ENCODE results near the gene SEC14L1.

SEC14L1 gene

GRCh38 chr17:77111934-77112296, 28.9 kb upstream of the SEC14L1 start:
- no peak overlapping the region for H3K4me3 ChIP-seq (ENCODE audit: low read depth, low read length)
- DNase-seq (ENCODE audit: low read depth): no peak
- TF ChIP-seq CTCF (IDR thresholded peaks at IDR 0.05; ENCODE audit: low read depth, low read length) (no peak), MYC (IDR thresholded peaks at IDR 0.05; ENCODE audit: low read depth, low read length) (no peak), POLR2A (IDR thresholded peaks at IDR 0.05; ENCODE audit: extremely low read depth, insufficient read length) (no peak), MAX (IDR thresholded peaks at IDR 0.05; ENCODE audit: low read depth, low read length) (no peak)

GRCh38 chr17:77115510-77115909, 25.3 kb upstream of the SEC14L1 start:
- H3K4me3 ChIP-seq (ENCODE audit: low read depth, low read length): no peak overlapping the region
- DNase-seq (ENCODE audit: low read depth): no peak
- TF ChIP-seq MYC (IDR thresholded peaks at IDR 0.05; ENCODE audit: low read depth, low read length): no peak
- TF ChIP-seq MAX (IDR thresholded peaks at IDR 0.05; ENCODE audit: low read depth, low read length): no peak
- no peak for TF ChIP-seq POLR2A (IDR thresholded peaks at IDR 0.05; ENCODE audit: extremely low read depth, insufficient read length)
- TF ChIP-seq CTCF (IDR thresholded peaks at IDR 0.05; ENCODE audit: low read depth, low read length): no peak

- no peak for TF ChIP-seq MYC (IDR thresholded peaks at IDR 0.05; ENCODE audit: low read depth, low read length)
- TF ChIP-seq POLR2A (IDR thresholded peaks at IDR 0.05; ENCODE audit: extremely low read depth, insufficient read length): no peak
- no peak for TF ChIP-seq MAX (IDR thresholded peaks at IDR 0.05; ENCODE audit: low read depth, low read length)
- no peak for TF ChIP-seq CTCF (IDR thresholded peaks at IDR 0.05; ENCODE audit: low read depth, low read length)
- DNase-seq (ENCODE audit: low read depth): no peak
- no peak overlapping the region for H3K4me3 ChIP-seq (ENCODE audit: low read depth, low read length)
Observed at GRCh38 chr17:77115947-77116346, 24.8 kb upstream of the SEC14L1 start.

- no peak for DNase-seq (ENCODE audit: low read depth)
- TF ChIP-seq CTCF (IDR thresholded peaks at IDR 0.05; ENCODE audit: low read depth, low read length) (no peak), MAX (IDR thresholded peaks at IDR 0.05; ENCODE audit: low read depth, low read length) (no peak), MYC (IDR thresholded peaks at IDR 0.05; ENCODE audit: low read depth, low read length) (no peak), POLR2A (IDR thresholded peaks at IDR 0.05; ENCODE audit: extremely low read depth, insufficient read length) (no peak)
- H3K4me3 ChIP-seq (ENCODE audit: low read depth, low read length): no peak overlapping the region
Observed at GRCh38 chr17:77116371-77116860, 24.4 kb upstream of the SEC14L1 start.

GRCh38 chr17:77117415-77117814, 23.4 kb upstream of the SEC14L1 start:
- H3K4me3 ChIP-seq (ENCODE audit: low read depth, low read length): no peak overlapping the region
- no peak for DNase-seq (ENCODE audit: low read depth)
- no peak for TF ChIP-seq MYC (IDR thresholded peaks at IDR 0.05; ENCODE audit: low read depth, low read length)
- TF ChIP-seq MAX (IDR thresholded peaks at IDR 0.05; ENCODE audit: low read depth, low read length): no peak
- no peak for TF ChIP-seq POLR2A (IDR thresholded peaks at IDR 0.05; ENCODE audit: extremely low read depth, insufficient read length)
- TF ChIP-seq CTCF (IDR thresholded peaks at IDR 0.05; ENCODE audit: low read depth, low read length): no peak

All from NB4 (cell line).